ENCODE data around the gene C5orf46.

DNA sequence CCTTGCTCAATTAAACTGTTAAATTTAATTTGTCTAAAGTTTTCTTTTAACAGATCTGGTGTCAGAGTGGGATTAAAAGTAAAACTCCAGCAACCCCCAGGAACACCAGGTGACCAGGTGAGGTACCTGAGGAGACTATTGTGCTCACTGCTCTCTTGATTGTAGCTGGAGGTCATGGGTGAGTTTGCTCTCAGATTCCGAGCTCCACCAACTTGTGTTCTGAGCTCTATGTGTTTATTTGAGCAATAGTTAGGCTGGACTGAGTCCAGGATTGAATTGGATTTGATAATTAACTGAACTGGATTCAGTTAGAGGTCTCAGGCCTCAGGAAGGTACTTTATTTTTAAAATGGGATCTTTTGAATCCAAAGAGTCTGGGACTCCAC, 45.7 kb downstream of the C5orf46 start:
- no peak for TF ChIP-seq POLR2A (IDR thresholded peaks at IDR 0.05)
- no peak for TF ChIP-seq CTCF (IDR thresholded peaks at IDR 0.05)
